ENCODE data around the gene PCDHGA7.

GRCh38 chr5:141393267-141393666, 10.7 kb downstream of the PCDHGA7 start:
- TF ChIP-seq MXD4 (CRISPR knock-in tag; IDR thresholded peaks at IDR 0.05; ENCODE audit: borderline replicate concordance) (no peak), CTCF (IDR thresholded peaks at IDR 0.05) (no peak), ZBTB43 (CRISPR knock-in tag; IDR thresholded peaks at IDR 0.05) (no peak)

Data from WTC11 (cell line).